K562 (cell line): ENCODE measurements around the gene KRT14.
"Not testable (repeated sequence)": the region's sequence is repeated elsewhere in the genome, so short reads cannot be mapped to it uniquely, and the experiment has no call there.

ENCODE experiments used
- GATAD2A ChIP-seq: fragments of 450-650 bp; IDR thresholded peaks from 2 replicates; pipeline ENCODE4 v1.6.1; 2017
- HDAC1 ChIP-seq, 2 experiments: fragments of 450-650 bp; IDR thresholded peaks; 2 replicates each; pipeline ENCODE4 v1.6.1; 2016 to 2017; ENCODE audit warnings: inconsistent platforms in 1 of 2, mild to moderate bottlenecking in 1 of 2, moderate library complexity in 1 of 2
- MED1 ChIP-seq: sonication (generic); formaldehyde crosslinking; IDR thresholded peaks from 2 replicates; pipeline ENCODE4 v1.8.1; 2023; ENCODE audit warnings: missing genetic modification reagents, borderline replicate concordance
- RFX5 ChIP-seq: IDR thresholded peaks from 2 replicates; pipeline ENCODE4 v1.6.1; 2011; ENCODE audit warnings: low read depth, mild to moderate bottlenecking, improper control_type of control experiment, low read length
- SP1 ChIP-seq: sonication (generic); formaldehyde crosslinking; IDR thresholded peaks from 2 replicates; pipeline ENCODE4 v1.8.1; 2022; ENCODE audit warnings: mild to moderate bottlenecking, missing genetic modification reagents
- TF ChIP-seq, protein P1 (sequence below): sonication (generic); formaldehyde crosslinking; IDR thresholded peaks from 2 replicates; pipeline ENCODE4 v1.9.0; 2022; ENCODE audit warnings: mild to moderate bottlenecking, missing genetic modification reagents
- TF ChIP-seq, protein P2 (sequence below): fragments of 450-650 bp; conservative IDR thresholded peaks from 2 replicates; pipeline ENCODE4 v1.6.1; 2016; ENCODE audit warnings: missing genetic modification characterization, low read depth, mild to moderate bottlenecking, control low read depth, missing compliant biosample characterization

DNA sequence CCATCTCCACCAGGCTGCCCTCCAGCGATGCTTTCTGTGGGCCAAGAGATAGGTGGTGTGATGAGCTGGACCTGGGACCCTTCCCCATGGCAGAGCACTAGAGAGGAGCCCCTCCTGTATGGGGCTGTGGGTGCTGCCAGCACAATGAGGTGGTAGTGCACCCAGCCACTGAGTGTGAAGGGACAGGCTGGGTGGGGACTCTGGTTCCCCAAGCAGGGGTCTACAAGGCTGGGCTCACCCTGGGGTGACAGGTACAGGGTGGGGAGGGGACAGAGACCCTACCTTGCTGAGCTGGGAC lies 41.3 kb upstream of the KRT14 start:
- TF ChIP-seq HDAC1 (IDR thresholded peaks at IDR 0.05); GATAD2A; SP1 (CRISPR knock-in tag); RFX5; MED1 (CRISPR knock-in tag): not testable (repeated sequence)
- TF ChIP-seq, protein P1, sequence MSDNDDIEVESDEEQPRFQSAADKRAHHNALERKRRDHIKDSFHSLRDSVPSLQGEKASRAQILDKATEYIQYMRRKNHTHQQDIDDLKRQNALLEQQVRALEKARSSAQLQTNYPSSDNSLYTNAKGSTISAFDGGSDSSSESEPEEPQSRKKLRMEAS (CRISPR knock-in tag): not testable (repeated sequence)
- TF ChIP-seq, protein P2, sequence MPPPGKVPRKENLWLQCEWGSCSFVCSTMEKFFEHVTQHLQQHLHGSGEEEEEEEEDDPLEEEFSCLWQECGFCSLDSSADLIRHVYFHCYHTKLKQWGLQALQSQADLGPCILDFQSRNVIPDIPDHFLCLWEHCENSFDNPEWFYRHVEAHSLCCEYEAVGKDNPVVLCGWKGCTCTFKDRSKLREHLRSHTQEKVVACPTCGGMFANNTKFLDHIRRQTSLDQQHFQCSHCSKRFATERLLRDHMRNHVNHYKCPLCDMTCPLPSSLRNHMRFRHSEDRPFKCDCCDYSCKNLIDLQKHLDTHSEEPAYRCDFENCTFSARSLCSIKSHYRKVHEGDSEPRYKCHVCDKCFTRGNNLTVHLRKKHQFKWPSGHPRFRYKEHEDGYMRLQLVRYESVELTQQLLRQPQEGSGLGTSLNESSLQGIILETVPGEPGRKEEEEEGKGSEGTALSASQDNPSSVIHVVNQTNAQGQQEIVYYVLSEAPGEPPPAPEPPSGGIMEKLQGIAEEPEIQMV: not testable (repeated sequence)
